Stimulated activated CD4-positive, alpha-beta T cell treated with anti-CD3 and anti-CD28 coated beads, Interleukin-12 subunit alpha, Interleukin-12 subunit beta, amount 100 ng/mL, for 4 hours (primary cell): ENCODE data around the gene OPN5.

Experiments used
- DNase-seq: peaks from one replicate; pipeline ENCODE4 v3.0.0-alpha.2; 2020

OPN5 gene

GRCh38 chr6:47865206-47865605 lies 83.4 kb downstream of the OPN5 start:
- DNase-seq, result no peak

GRCh38 chr6:47875593-47875992 lies 93.8 kb downstream of the OPN5 start:
- no peak for DNase-seq
